NOMO-1 treated with DMSO at 0.1 percent for 48 hours (cell line): ENCODE data around the gene CDK18.

Source experiments
- DNase-seq: peaks from one replicate; lab custom pipeline; 2025; ENCODE audit not compliant: unreplicated experiment; lab: John Stamatoyannopoulos, UW

Gene CDK18

GRCh38 chr1:205521686-205522085, 17.2 kb downstream of the CDK18 start:
- DNase-seq = no peak

GRCh38 chr1:205522692-205523091, 18.2 kb downstream of the CDK18 start:
- DNase-seq = no peak

- DNase-seq = no peak
Measured at GRCh38 chr1:205523261-205523890, 18.9 kb downstream of the CDK18 start.

- DNase-seq = peak; percentile 40
Measured at GRCh38 chr1:205523891-205524793, 19.7 kb downstream of the CDK18 start.

GRCh38 chr1:205524794-205525101, 20.3 kb downstream of the CDK18 start:
- DNase-seq = no peak

GRCh38 chr1:205525495-205526285, 21.2 kb downstream of the CDK18 start:
- DNase-seq = no peak

- no peak for DNase-seq
Measured at GRCh38 chr1:205526431-205526830, 22.0 kb downstream of the CDK18 start.

- no peak for DNase-seq
Measured at GRCh38 chr1:205527931-205528330, 23.5 kb downstream of the CDK18 start.

GRCh38 chr1:205528446-205528886, 24.0 kb downstream of the CDK18 start:
- no peak for DNase-seq

GRCh38 chr1:205528887-205529825, 24.7 kb downstream of the CDK18 start:
- peak; percentile 31 for DNase-seq

- DNase-seq = no peak
Measured at GRCh38 chr1:205530116-205530515, 25.6 kb downstream of the CDK18 start.

- no peak for DNase-seq
Measured at GRCh38 chr1:205531191-205532025, 26.9 kb downstream of the CDK18 start.

- DNase-seq = no peak
Measured at GRCh38 chr1:205532026-205532898, 27.8 kb downstream of the CDK18 start.

- no peak for DNase-seq
Measured at GRCh38 chr1:205532996-205533735, 28.7 kb downstream of the CDK18 start.

- no peak for DNase-seq
Measured at GRCh38 chr1:205533748-205534443, 29.4 kb downstream of the CDK18 start.

- no peak for DNase-seq
Measured at GRCh38 chr1:205534444-205534985, 30.0 kb downstream of the CDK18 start.

GRCh38 chr1:205535096-205535495, 30.6 kb downstream of the CDK18 start:
- DNase-seq = no peak
